Naive thymus-derived CD8-positive, alpha-beta T cell (primary cell): ENCODE data around the gene MYPOP. TPM values are rescaled to one million over a fixed set of nuclear protein-coding genes. Genes with fewer than 3 reads are reported as not detected.

Experiments
- ATAC-seq, 2 donors: fragments of 150-1000 bp; cut with Tn5 transposase in 1 of 2; sonication (Bioruptor Pico), chemical (Tn5 transposase) in 1 of 2; 1 replicate in 1 of 2; 2 replicates in 1 of 2; pipeline ENCODE4 v1.10.0; 2021; ENCODE audit warnings: mild to moderate bottlenecking in 2 of 2, moderate library complexity in 2 of 2
- POLR2A ChIA-PET: fragments of 350-600 bp; sonication (Branson Sonifier 250); formaldehyde crosslinking; loops from one replicate; lab custom pipeline; 2021; ENCODE audit warnings: antibody characterized with exemption; lab: Charles Lee
- DNase-seq, 10 donors: peaks; one replicate each; pipeline versions ENCODE4 v3.0.0 to v3.0.0-alpha.2; 2020 to 2022
- H3K27ac Mint-ChIP-seq, 10 donors: one replicate each; pipeline ENCODE4 v1.8.0; 2020 to 2022; ENCODE audit warnings: mild to moderate bottlenecking in 10 of 10, mixed read lengths in 10 of 10, moderate library complexity in 4 of 10, inconsistent platforms in 1 of 10
- H3K27me3 Mint-ChIP-seq, 5 donors: one replicate each; pipeline ENCODE4 v1.8.0; 2021 to 2022; ENCODE audit warnings: mixed read lengths in 5 of 5
- H3K36me3 Mint-ChIP-seq, 3 donors: one replicate each; pipeline ENCODE4 v1.8.0; 2020 to 2022; ENCODE audit warnings: mixed read lengths in 3 of 3, mild to moderate bottlenecking in 2 of 3, inconsistent platforms in 1 of 3
- H3K4me1 Mint-ChIP-seq, 4 donors: one replicate each; pipeline ENCODE4 v1.8.0; 2021 to 2022; ENCODE audit warnings: mixed read lengths in 4 of 4
- H3K4me3 Mint-ChIP-seq, 10 donors: one replicate each; pipeline ENCODE4 v1.8.0; 2020 to 2022; ENCODE audit warnings: mild to moderate bottlenecking in 10 of 10, mixed read lengths in 10 of 10, moderate library complexity in 6 of 10, inconsistent platforms in 1 of 10
- H3K9me3 Mint-ChIP-seq, 9 donors: one replicate each; pipeline ENCODE4 v1.8.0; 2020 to 2022; ENCODE audit warnings: mixed read lengths in 9 of 9, mild to moderate bottlenecking in 3 of 9, inconsistent platforms in 1 of 9, moderate library complexity in 1 of 9
- polyA plus RNA-seq, 3 donors: library from polyadenylated mRNA; unstranded; fragments of 300-500 nt; fragmentation: Illumina TruSeq; gene quantifications; one replicate each; pipeline ENCODE4 v1.2.3, GENCODE V29; 2021
- total RNA-seq, 8 experiments: library from RNA in 2 of 8; stranded (reverse) in 2 of 8; gene quantifications; one replicate each; pipeline ENCODE4 v1.2.3 and lab custom pipeline; 2021 to 2026

The MYPOP gene
- 10 to 100 TPM; 10.5 to 10.9 TPM for total RNA-seq
- polyA plus RNA-seq: under 1 TPM in 1 of 3 donors, not detected in 2; 0.23 TPM
- total RNA-seq (lab: John Stamatoyannopoulos, UW): 1.5 to 6.7 (median 3.7) reads per million in 6 experiments

GRCh38 chr19:45901912-45902650 is at the start of gene MYPOP:
Gene MYPOP, minus strand, starts transcription at chr19:45902613. Its CDS starts 840 bp downstream, at chr19:45901773.
- H3K27ac Mint-ChIP-seq: peak within 1 kb of the TSS; percentile 67 to 95 (median 91)
- H3K4me3 Mint-ChIP-seq: peak within 1 kb of the TSS; percentile 88 to 98 (median 94)
- ATAC-seq (peak in 1 of 2 donors; percentile 2), DNase-seq (peak in 2 of 10 donors; percentile 6 to 16)
- peaks cover 0 to 24% (median 2%) of the 10 kb centered on the region in 3 donors for H3K36me3 Mint-ChIP-seq
- POLR2A ChIA-PET: interaction anchor here (0.5 to 4.1 kb wide), 16 partner anchors 10 to 724 kb away, joined by 3 to 46 read pairs (median 4); partner anchors contain the start of genes BLOC1S3, CCDC61, FOXA3 and IRF2BP1
- H3K27me3 Mint-ChIP-seq: peaks cover 0 to 3% (median 0%) of the 10 kb centered on the region in 5 donors
- H3K4me1 Mint-ChIP-seq: peaks cover 5 to 26% (median 23%) of the 10 kb centered on the region in 4 donors
- H3K9me3 Mint-ChIP-seq: no peaks in the 10 kb centered on the region

- Mint-ChIP-seq H3K36me3 (no peaks in the 10 kb centered on the region), H3K4me3 (no peak overlapping the region), H3K27ac (no peak overlapping the region), H3K9me3 (peaks cover 0 to 2% (median 0%) of the 10 kb centered on the region in 9 donors), H3K27me3 (peaks cover 13 to 35% (median 31%) of the 10 kb centered on the region in 5 donors), H3K4me1 (peaks cover 0 to 11% (median 3%) of the 10 kb centered on the region in 4 donors)
- DNase-seq (no peak), ATAC-seq (no peak)
- POLR2A ChIA-PET: interaction anchor here (1.0 kb wide), 1 partner anchor 95 kb away, joined by 3 read pairs; no protein-coding TSS in a partner anchor
Measured at GRCh38 chr19:45947926-45948325, 45.5 kb upstream of the MYPOP start.

- peaks cover 16 to 55% (median 38%) of the 10 kb centered on the region in 5 donors for H3K27me3 Mint-ChIP-seq
- peaks cover 0 to 2% (median 0%) of the 10 kb centered on the region in 3 donors for H3K36me3 Mint-ChIP-seq
- DNase-seq (no peak), ATAC-seq (no peak)
- H3K27ac Mint-ChIP-seq: no peak overlapping the region
- H3K4me3 Mint-ChIP-seq: no peak overlapping the region
- H3K4me1 Mint-ChIP-seq: peaks cover 0 to 4% (median 1%) of the 10 kb centered on the region in 4 donors
- POLR2A ChIA-PET: no interaction called here
- H3K9me3 Mint-ChIP-seq: peaks cover 0 to 5% (median 0%) of the 10 kb centered on the region in 9 donors
Measured at GRCh38 chr19:45940515-45940805, 38.0 kb upstream of the MYPOP start.

GRCh38 chr19:45939792-45940514 is 37.5 kb upstream of the MYPOP start:
- H3K36me3 Mint-ChIP-seq: peaks cover 0 to 2% (median 0%) of the 10 kb centered on the region in 3 donors
- no peak overlapping the region for H3K4me3 Mint-ChIP-seq
- POLR2A ChIA-PET: no interaction called here
- peaks cover 0 to 5% (median 0%) of the 10 kb centered on the region in 9 donors for H3K9me3 Mint-ChIP-seq
- no peak for ATAC-seq
- no peak overlapping the region for H3K27ac Mint-ChIP-seq
- H3K27me3 Mint-ChIP-seq: peaks cover 20 to 60% (median 41%) of the 10 kb centered on the region in 5 donors
- no peak for DNase-seq
- H3K4me1 Mint-ChIP-seq: peaks cover 0 to 4% (median 1%) of the 10 kb centered on the region in 4 donors

GRCh38 chr19:45938733-45939319 is 36.4 kb upstream of the MYPOP start:
- no peak overlapping the region for H3K27ac Mint-ChIP-seq
- H3K9me3 Mint-ChIP-seq: peaks cover 0 to 3% (median 0%) of the 10 kb centered on the region in 9 donors
- ATAC-seq (no peak), DNase-seq (no peak)
- peaks cover 0 to 2% (median 0%) of the 10 kb centered on the region in 3 donors for H3K36me3 Mint-ChIP-seq
- peaks cover 0 to 4% (median 1%) of the 10 kb centered on the region in 4 donors for H3K4me1 Mint-ChIP-seq
- H3K27me3 Mint-ChIP-seq: peaks cover 22 to 71% (median 47%) of the 10 kb centered on the region in 5 donors
- POLR2A ChIA-PET: no interaction called here
- H3K4me3 Mint-ChIP-seq: no peak overlapping the region

GRCh38 chr19:45935267-45935666 is 32.9 kb upstream of the MYPOP start:
- H3K27ac Mint-ChIP-seq: no peak overlapping the region
- H3K4me1 Mint-ChIP-seq: peaks cover 0 to 4% (median 1%) of the 10 kb centered on the region in 4 donors
- H3K36me3 Mint-ChIP-seq: no peaks in the 10 kb centered on the region
- ATAC-seq: no peak
- H3K4me3 Mint-ChIP-seq: no peak overlapping the region
- H3K27me3 Mint-ChIP-seq: peaks cover 22 to 87% (median 53%) of the 10 kb centered on the region in 5 donors
- POLR2A ChIA-PET: no interaction called here
- no peak for DNase-seq
- peaks cover 0 to 3% (median 0%) of the 10 kb centered on the region in 9 donors for H3K9me3 Mint-ChIP-seq

- Mint-ChIP-seq H3K4me1 (peaks cover 0 to 3% (median 1%) of the 10 kb centered on the region in 4 donors), H3K36me3 (no peaks in the 10 kb centered on the region), H3K4me3 (no peak overlapping the region), H3K9me3 (peaks cover 0 to 3% (median 0%) of the 10 kb centered on the region in 9 donors), H3K27ac (no peak overlapping the region), H3K27me3 (peaks cover 22 to 91% (median 57%) of the 10 kb centered on the region in 5 donors)
- ATAC-seq (no peak), DNase-seq (no peak)
- POLR2A ChIA-PET: no interaction called here
Measured at GRCh38 chr19:45934551-45935230, 32.3 kb upstream of the MYPOP start.

GRCh38 chr19:45933759-45934158 is 31.3 kb upstream of the MYPOP start:
- H3K9me3 Mint-ChIP-seq: peaks cover 0 to 3% (median 0%) of the 10 kb centered on the region in 9 donors
- H3K36me3 Mint-ChIP-seq: no peaks in the 10 kb centered on the region
- ATAC-seq (no peak), DNase-seq (no peak)
- H3K4me1 Mint-ChIP-seq: peaks cover 0 to under 1% (median 0%) of the 10 kb centered on the region in 4 donors
- peaks cover 17 to 88% (median 57%) of the 10 kb centered on the region in 5 donors for H3K27me3 Mint-ChIP-seq
- no peak overlapping the region for H3K27ac Mint-ChIP-seq
- H3K4me3 Mint-ChIP-seq: no peak overlapping the region
- POLR2A ChIA-PET: no interaction called here

GRCh38 chr19:45931055-45931454 is 28.6 kb upstream of the MYPOP start:
- POLR2A ChIA-PET: no interaction called here
- H3K36me3 Mint-ChIP-seq: no peaks in the 10 kb centered on the region
- peaks cover 13 to 63% (median 43%) of the 10 kb centered on the region in 5 donors for H3K27me3 Mint-ChIP-seq

GRCh38 chr19:45929247-45929646 is 26.8 kb upstream of the MYPOP start:
- Mint-ChIP-seq H3K4me1 (peaks cover 9 to 11% (median 10%) of the 10 kb centered on the region in 4 donors), H3K27ac (no peak overlapping the region), H3K27me3 (peaks cover 4 to 45% (median 28%) of the 10 kb centered on the region in 5 donors), H3K36me3 (no peaks in the 10 kb centered on the region), H3K4me3 (no peak overlapping the region), H3K9me3 (no peaks in the 10 kb centered on the region)
- POLR2A ChIA-PET: no interaction called here
- ATAC-seq (no peak), DNase-seq (no peak)

More at GRCh38 chr19:45931055-45931454, 28.6 kb upstream of the MYPOP start:
- DNase-seq (no peak), ATAC-seq (no peak)
- no peak overlapping the region for H3K4me3 Mint-ChIP-seq
- H3K9me3 Mint-ChIP-seq: no peaks in the 10 kb centered on the region
- H3K27ac Mint-ChIP-seq: peak overlapping the region in 2 of 10 donors; percentile 25 to 29
- H3K4me1 Mint-ChIP-seq: peaks cover 9 to 11% (median 9%) of the 10 kb centered on the region in 4 donors

- POLR2A ChIA-PET: interaction anchor here (0.7 kb wide), 1 partner anchor 40 kb away, joined by 3 read pairs; no protein-coding TSS in a partner anchor
- ATAC-seq (peak; percentile 100), DNase-seq (peak; percentile 78 to 95 (median 86))
- Mint-ChIP-seq H3K36me3 (no peaks in the 10 kb centered on the region), H3K4me1 (peaks cover 9 to 11% (median 10%) of the 10 kb centered on the region in 4 donors), H3K4me3 (peak overlapping the region in 8 of 10 donors; percentile 11 to 50 (median 30)), H3K9me3 (no peaks in the 10 kb centered on the region), H3K27ac (peak overlapping the region in 1 of 10 donors; percentile 53), H3K27me3 (peaks cover 2 to 30% (median 17%) of the 10 kb centered on the region in 5 donors)
Measured at GRCh38 chr19:45927565-45928261, 25.3 kb upstream of the MYPOP start.
